NB4 (cell line): ENCODE results near the gene AHR.

Experiments
- DNase-seq: peaks from one replicate; pipeline ENCODE4 v3.0.0; 2010; ENCODE audit warnings: low read depth
- H3K4me3 ChIP-seq: one replicate; pipeline ENCODE4 v1.5.1; 2011; ENCODE audit warnings: mild to moderate bottlenecking, low read depth, low read length, moderate library complexity
- MAX ChIP-seq: IDR thresholded peaks from 2 replicates; pipeline ENCODE4 v1.6.1; 2011; ENCODE audit warnings: low read depth, low read length
- MYC ChIP-seq: IDR thresholded peaks from 2 replicates; pipeline ENCODE4 v1.6.1; 2011; ENCODE audit warnings: low read depth, low read length
- POLR2A ChIP-seq: IDR thresholded peaks from 2 replicates; pipeline ENCODE4 v1.6.1; 2011; ENCODE audit warnings: mild to moderate bottlenecking; ENCODE audit not compliant: insufficient read length; ENCODE audit errors: extremely low read depth
- TF ChIP-seq, protein P1 (sequence below): IDR thresholded peaks from one replicate; pipeline ENCODE4 v1.5.1; 2012; ENCODE audit warnings: low read depth, low read length

The AHR gene

GRCh38 chr7:17359610-17360009 is 61.2 kb downstream of the AHR start:
- no peak for TF ChIP-seq POLR2A
- TF ChIP-seq, protein P1, sequence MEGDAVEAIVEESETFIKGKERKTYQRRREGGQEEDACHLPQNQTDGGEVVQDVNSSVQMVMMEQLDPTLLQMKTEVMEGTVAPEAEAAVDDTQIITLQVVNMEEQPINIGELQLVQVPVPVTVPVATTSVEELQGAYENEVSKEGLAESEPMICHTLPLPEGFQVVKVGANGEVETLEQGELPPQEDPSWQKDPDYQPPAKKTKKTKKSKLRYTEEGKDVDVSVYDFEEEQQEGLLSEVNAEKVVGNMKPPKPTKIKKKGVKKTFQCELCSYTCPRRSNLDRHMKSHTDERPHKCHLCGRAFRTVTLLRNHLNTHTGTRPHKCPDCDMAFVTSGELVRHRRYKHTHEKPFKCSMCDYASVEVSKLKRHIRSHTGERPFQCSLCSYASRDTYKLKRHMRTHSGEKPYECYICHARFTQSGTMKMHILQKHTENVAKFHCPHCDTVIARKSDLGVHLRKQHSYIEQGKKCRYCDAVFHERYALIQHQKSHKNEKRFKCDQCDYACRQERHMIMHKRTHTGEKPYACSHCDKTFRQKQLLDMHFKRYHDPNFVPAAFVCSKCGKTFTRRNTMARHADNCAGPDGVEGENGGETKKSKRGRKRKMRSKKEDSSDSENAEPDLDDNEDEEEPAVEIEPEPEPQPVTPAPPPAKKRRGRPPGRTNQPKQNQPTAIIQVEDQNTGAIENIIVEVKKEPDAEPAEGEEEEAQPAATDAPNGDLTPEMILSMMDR: no peak
- no peak for TF ChIP-seq MAX
- no peak for TF ChIP-seq MYC
- DNase-seq: no peak
- no peak overlapping the region for H3K4me3 ChIP-seq

- no peak for DNase-seq
- no peak overlapping the region for H3K4me3 ChIP-seq
- TF ChIP-seq MAX: no peak
- TF ChIP-seq POLR2A: no peak
- no peak for TF ChIP-seq MYC
- TF ChIP-seq, protein P1: no peak
Measured at GRCh38 chr7:17362439-17363105, 64.1 kb downstream of the AHR start.

DNA sequence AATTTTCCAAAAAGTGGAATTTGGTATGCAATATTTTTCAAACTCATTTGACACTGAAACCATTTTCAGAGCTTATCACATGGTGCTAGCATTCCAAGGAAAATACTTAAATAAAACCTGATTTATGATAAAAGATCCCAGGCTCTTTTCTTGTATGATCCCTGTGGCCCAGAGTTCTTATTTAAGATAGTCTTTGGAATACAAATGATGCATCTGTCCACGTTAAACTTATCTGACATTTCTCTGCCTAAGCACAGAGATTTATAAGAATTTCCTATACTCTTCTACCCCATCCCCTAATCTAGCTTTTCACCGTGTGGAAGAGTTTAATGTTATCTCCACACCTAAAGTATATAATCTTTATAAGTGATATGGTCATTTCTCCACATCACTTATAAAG is 66.2 kb downstream of the AHR start:
- no peak for DNase-seq
- TF ChIP-seq, protein P1: no peak
- TF ChIP-seq MYC (no peak), POLR2A (no peak), MAX (no peak)
- no peak overlapping the region for H3K4me3 ChIP-seq

DNA sequence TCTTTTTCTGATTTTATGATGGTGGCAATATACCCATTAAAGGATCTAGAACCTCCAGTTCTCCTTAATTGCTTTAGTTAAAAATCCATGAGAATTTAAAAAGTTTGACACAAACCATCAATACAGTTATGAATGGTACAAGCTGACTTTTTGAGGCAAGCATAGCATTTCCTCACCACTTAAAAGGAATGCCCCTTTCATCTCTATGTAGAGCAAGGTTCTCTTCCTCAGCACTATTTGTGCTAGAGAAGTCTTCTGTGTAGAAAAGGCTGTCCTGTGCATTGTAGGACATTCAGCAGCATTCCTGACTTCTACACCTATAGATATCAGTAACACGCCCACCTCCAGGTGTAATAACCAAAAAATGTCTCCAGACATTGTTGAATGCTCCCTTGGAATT is 67.3 kb downstream of the AHR start:
- TF ChIP-seq POLR2A: no peak
- no peak for TF ChIP-seq MAX
- TF ChIP-seq, protein P1: no peak
- TF ChIP-seq MYC: no peak
- DNase-seq: no peak
- no peak overlapping the region for H3K4me3 ChIP-seq

GRCh38 chr7:17367502-17367901 is 69.0 kb downstream of the AHR start:
- TF ChIP-seq MYC (no peak), MAX (no peak), POLR2A (no peak)
- TF ChIP-seq, protein P1: no peak
- no peak for DNase-seq
- H3K4me3 ChIP-seq: no peak overlapping the region
